T-cell (primary cell): Measurements from ENCODE around the gene HOXB7. TPM values are rescaled to one million over a fixed set of nuclear protein-coding genes. Genes with fewer than 3 reads are reported as not detected.
A peak's percentile ranks its signal among the peaks of the same experiment; 100 is the strongest.

Source experiments
- ATAC-seq, 4 experiments: fragments of 200-7000 bp in 3 of 4; fragments of 150-1000 bp in 1 of 4; cut with Tn5 transposase; replicated peaks in 1 of 4; 1 replicate in 3 of 4; 2 replicates in 1 of 4; pipeline ENCODE4 v1.10.0; 2021; ENCODE audit warnings: moderate library complexity in 3 of 4, mild to moderate bottlenecking in 2 of 4, moderate number of reproducible peaks in 1 of 4
- CTCF ChIA-PET, 2 donors: fragments of 300-600 bp; sonication (Branson Sonifier 250); formaldehyde crosslinking; loops; one replicate each; lab custom pipeline; 2022; ENCODE audit warnings: antibody characterized with exemption in 2 of 2; lab: Charles Lee
- POLR2A ChIA-PET, 2 donors: fragments of 300-600 bp; sonication (Branson Sonifier 250); formaldehyde crosslinking; loops; one replicate each; lab custom pipeline; 2022; ENCODE audit warnings: antibody characterized with exemption in 2 of 2; lab: Charles Lee
- DNase-seq, 35 experiments: peaks; one replicate each; pipeline versions ENCODE4 v3.0.0 to v3.0.0-alpha.2; 2013 to 2023
- H3K27ac ChIP-seq: one replicate; pipeline ENCODE4 v1.5.1; 2013; ENCODE audit warnings: low read length
- H3K27me3 ChIP-seq, 2 experiments: replicated peaks in 1 of 2; 1 replicate in 1 of 2; 2 replicates in 1 of 2; pipeline versions ENCODE4 v1.6.1 to v1.7.0; 2013; ENCODE audit warnings: low read length in 1 of 2, mixed read lengths in 1 of 2; ENCODE audit not compliant: control insufficient read depth in 2 of 2, insufficient read depth in 2 of 2; ENCODE audit errors: extremely low read depth in 1 of 2
- H3K36me3 ChIP-seq, 2 donors: 1 replicate in 1 of 2; 2 replicates in 1 of 2; pipeline versions ENCODE4 v1.6.1 to v1.7.0; 2013; ENCODE audit warnings: low read length in 1 of 2; ENCODE audit not compliant: control insufficient read depth in 2 of 2, insufficient read depth in 1 of 2; ENCODE audit errors: extremely low read depth in 1 of 2
- H3K4me1 ChIP-seq, 2 experiments: 1 replicate in 1 of 2; 2 replicates in 1 of 2; pipeline versions ENCODE4 v1.6.1 to v1.7.0; 2013; ENCODE audit warnings: low read length in 2 of 2, mixed read lengths in 1 of 2; ENCODE audit not compliant: insufficient read depth in 2 of 2, control insufficient read depth in 1 of 2; ENCODE audit errors: extremely low read depth in 1 of 2
- H3K4me3 ChIP-seq, 2 donors: 1 replicate in 1 of 2; 2 replicates in 1 of 2; pipeline versions ENCODE4 v1.5.1 to v1.7.0; 2013; ENCODE audit warnings: mild to moderate bottlenecking in 2 of 2, low read length in 1 of 2, moderate library complexity in 1 of 2; ENCODE audit not compliant: control insufficient read depth in 1 of 2; ENCODE audit errors: extremely low read depth in 1 of 2
- H3K9me3 ChIP-seq: 2 replicates; pipeline ENCODE4 v1.7.0; 2013
- H3K27ac Mint-ChIP-seq, 2 donors: one replicate each; pipeline ENCODE4 v1.8.0; 2020 to 2021; ENCODE audit warnings: mild to moderate bottlenecking in 2 of 2, mixed read lengths in 2 of 2
- H3K27me3 Mint-ChIP-seq, 2 donors: one replicate each; pipeline ENCODE4 v1.8.0; 2021 to 2022; ENCODE audit warnings: mixed read lengths in 2 of 2
- H3K36me3 Mint-ChIP-seq: one replicate; pipeline ENCODE4 v1.8.0; 2021; ENCODE audit warnings: mixed read lengths
- H3K4me1 Mint-ChIP-seq, 3 donors: one replicate each; pipeline ENCODE4 v1.8.0; 2020 to 2022; ENCODE audit warnings: mixed read lengths in 3 of 3, mild to moderate bottlenecking in 1 of 3
- H3K4me3 Mint-ChIP-seq, 3 donors: one replicate each; pipeline ENCODE4 v1.8.0; 2020 to 2022; ENCODE audit warnings: mild to moderate bottlenecking in 3 of 3, mixed read lengths in 3 of 3, moderate library complexity in 3 of 3
- H3K9me3 Mint-ChIP-seq, 3 donors: one replicate each; pipeline ENCODE4 v1.8.0; 2020 to 2022; ENCODE audit warnings: mixed read lengths in 3 of 3
- WGBS: methylation state at CpG from one replicate; pipeline ENCODE4 v1.1.5; 2013; ENCODE audit warnings: missing lambda C conversion rate; ENCODE audit not compliant: insufficient coverage; 5-methylcytosine and 5-hydroxymethylcytosine counted together
- total RNA-seq, 35 experiments: library from RNA in 6 of 35; stranded (reverse) in 6 of 35; fragments of 120-200 nt in 1 of 35; gene quantifications; one replicate each; pipeline versions ENCODE4 v1.2.1 to v1.2.4 and lab custom pipeline; 2013 to 2026

The HOXB7 gene
- total RNA-seq, 5 donors from 2014 or later (not counting 1 experiment from before 2014, with no cell fraction given) = 0.47 to 0.66 (median 0.60) TPM; not detected in 2

GRCh38 chr17:48588074-48588415, 22.8 kb downstream of the HOXB7 start:
- peaks cover 0 to 73% of the 10 kb centered on the region in 2 experiments for H3K27me3 ChIP-seq
- H3K4me1 ChIP-seq = peaks cover 7 to 30% of the 10 kb centered on the region in 2 experiments
- H3K27ac ChIP-seq = no peak overlapping the region
- Mint-ChIP-seq H3K36me3 (no peaks in the 10 kb centered on the region), H3K4me1 (peaks cover 31 to 37% (median 33%) of the 10 kb centered on the region in 3 donors), H3K9me3 (no peaks in the 10 kb centered on the region), H3K27me3 (peaks cover 89% of the 10 kb centered on the region in 2 donors), H3K4me3 (peak overlapping the region in 1 of 3 donors; percentile 78), H3K27ac (peak overlapping the region in 1 of 2 donors; percentile 46)
- H3K9me3 ChIP-seq = no peaks in the 10 kb centered on the region
- 50% methylated on average over 1 of the region's 2 CpGs for WGBS
- H3K4me3 ChIP-seq = no peak overlapping the region
- ATAC-seq = no peak
- no peaks in the 10 kb centered on the region for H3K36me3 ChIP-seq
- ChIA-PET CTCF (interaction anchor here (0.6 to 2.0 kb wide), 11 partner anchors 46 to 325 kb away, joined by 3 to 9 read pairs (median 4); no protein-coding TSS in a partner anchor), POLR2A (no interaction called here)
- DNase-seq = peak in 1 of 35 experiments; percentile 6

- H3K4me3 Mint-ChIP-seq = peak overlapping the region in 1 of 3 donors; percentile 78
- H3K27ac ChIP-seq = no peak overlapping the region
- ChIA-PET CTCF (interaction anchor here (0.6 to 2.0 kb wide), 11 partner anchors 13 to 324 kb away, joined by 3 to 9 read pairs (median 4); no protein-coding TSS in a partner anchor), POLR2A (no interaction called here)
- H3K9me3 Mint-ChIP-seq = no peaks in the 10 kb centered on the region
- DNase-seq (peak in 1 of 35 experiments; percentile 3), ATAC-seq (no peak)
- H3K27ac Mint-ChIP-seq = peak overlapping the region in 1 of 2 donors; percentile 7
- H3K36me3 ChIP-seq = no peaks in the 10 kb centered on the region
- H3K9me3 ChIP-seq = no peaks in the 10 kb centered on the region
- H3K27me3 ChIP-seq = peaks cover 0 to 74% of the 10 kb centered on the region in 2 experiments
- 63% methylated on average over 2 of the region's 5 CpGs for WGBS
- peaks cover 89% of the 10 kb centered on the region in 2 donors for H3K27me3 Mint-ChIP-seq
- H3K4me3 ChIP-seq = no peak overlapping the region
- H3K4me1 ChIP-seq = peaks cover 7 to 30% of the 10 kb centered on the region in 2 experiments
- peaks cover 28 to 37% (median 32%) of the 10 kb centered on the region in 3 donors for H3K4me1 Mint-ChIP-seq
- H3K36me3 Mint-ChIP-seq = no peaks in the 10 kb centered on the region
These were observed 23.3 kb downstream of the HOXB7 start for GRCh38 chr17:48587276-48588073.

GRCh38 chr17:48586355-48587258, 24.2 kb downstream of the HOXB7 start:
- H3K27me3 Mint-ChIP-seq = peaks cover 84 to 88% of the 10 kb centered on the region in 2 donors
- 6% methylated on average over 10 of the region's 34 CpGs for WGBS
- H3K4me3 Mint-ChIP-seq = peak overlapping the region; percentile 78 to 93 (median 89)
- peaks cover 0 to 75% of the 10 kb centered on the region in 2 experiments for H3K27me3 ChIP-seq
- ATAC-seq = no peak
- no peaks in the 10 kb centered on the region for H3K36me3 ChIP-seq
- peak overlapping the region; percentile 63 to 86 for H3K4me3 ChIP-seq
- H3K4me1 ChIP-seq = peaks cover 7 to 32% of the 10 kb centered on the region in 2 experiments
- DNase-seq = peak in 3 of 35 experiments; percentile 18 to 53 (median 35)
- H3K9me3 Mint-ChIP-seq = no peaks in the 10 kb centered on the region
- H3K36me3 Mint-ChIP-seq = no peaks in the 10 kb centered on the region
- peaks cover 30 to 39% (median 32%) of the 10 kb centered on the region in 3 donors for H3K4me1 Mint-ChIP-seq
- H3K9me3 ChIP-seq = no peaks in the 10 kb centered on the region
- no peak overlapping the region for H3K27ac ChIP-seq
- CTCF ChIA-PET = interaction anchor here in 1 of 2 donors (1.3 to 2.0 kb wide), 4 partner anchors 12 to 323 kb away, joined by 4 to 5 read pairs (median 4); no protein-coding TSS in a partner anchor
- H3K27ac Mint-ChIP-seq = no peak overlapping the region
- POLR2A ChIA-PET = no interaction called here

- Histone ChIP-seq H3K27ac (no peak overlapping the region), H3K4me1 (peaks cover 7 to 49% of the 10 kb centered on the region in 2 experiments), H3K9me3 (no peaks in the 10 kb centered on the region), H3K27me3 (peaks cover 0 to 75% of the 10 kb centered on the region in 2 experiments), H3K36me3 (no peaks in the 10 kb centered on the region), H3K4me3 (no peak overlapping the region)
- CTCF ChIA-PET = interaction anchor here in 1 of 2 donors (1.3 kb wide), 1 partner anchor 232 kb away, joined by 7 read pairs; no protein-coding TSS in a partner anchor
- 100% methylated on average over 1 of the region's 2 CpGs for WGBS
- peak overlapping the region in 2 of 3 donors; percentile 26 to 78 for H3K4me3 Mint-ChIP-seq
- H3K9me3 Mint-ChIP-seq = no peaks in the 10 kb centered on the region
- DNase-seq (no peak), ATAC-seq (no peak)
- no peak overlapping the region for H3K27ac Mint-ChIP-seq
- peaks cover 44 to 58% (median 51%) of the 10 kb centered on the region in 3 donors for H3K4me1 Mint-ChIP-seq
- H3K27me3 Mint-ChIP-seq = peaks cover 83 to 89% of the 10 kb centered on the region in 2 donors
- no peaks in the 10 kb centered on the region for H3K36me3 Mint-ChIP-seq
- POLR2A ChIA-PET = interaction anchor here in 1 of 2 donors (0.5 kb wide), 1 partner anchor 92 kb away, joined by 4 read pairs; no protein-coding TSS in a partner anchor
These were observed 26.5 kb downstream of the HOXB7 start for GRCh38 chr17:48584223-48584741.

- POLR2A ChIA-PET = no interaction called here
These were observed 27.1 kb downstream of the HOXB7 start for GRCh38 chr17:48583708-48584222.

More at GRCh38 chr17:48583708-48584222, 27.1 kb downstream of the HOXB7 start:
- Mint-ChIP-seq H3K4me1 (peaks cover 50 to 63% (median 56%) of the 10 kb centered on the region in 3 donors), H3K36me3 (no peaks in the 10 kb centered on the region), H3K4me3 (peak overlapping the region in 2 of 3 donors; percentile 26 to 78), H3K27me3 (peaks cover 84 to 91% of the 10 kb centered on the region in 2 donors), H3K27ac (no peak overlapping the region), H3K9me3 (no peaks in the 10 kb centered on the region)
- Histone ChIP-seq H3K36me3 (no peaks in the 10 kb centered on the region), H3K27me3 (peaks cover 0 to 78% of the 10 kb centered on the region in 2 experiments), H3K4me1 (peaks cover 10 to 54% of the 10 kb centered on the region in 2 experiments), H3K9me3 (no peaks in the 10 kb centered on the region), H3K4me3 (no peak overlapping the region), H3K27ac (no peak overlapping the region)
- ATAC-seq (no peak), DNase-seq (no peak)
- WGBS = no CpG with 5 or more reads among the region's 3 CpGs
- CTCF ChIA-PET = interaction anchor here (0.6 to 1.3 kb wide), 3 partner anchors 232 to 1617 kb away, joined by 3 to 7 read pairs (median 4); no protein-coding TSS in a partner anchor
